K562 (cell line): ENCODE measurements around the gene ZNF77. TPM values are rescaled to one million over a fixed set of nuclear protein-coding genes. Genes with fewer than 3 reads are reported as not detected.

Experiments
- ARID1B ChIP-seq: fragments of 450-650 bp; IDR thresholded peaks from 2 replicates; pipeline ENCODE4 v1.6.1; 2016; ENCODE audit warnings: antibody characterized with exemption, mild to moderate bottlenecking, inconsistent platforms
- CCAR2 ChIP-seq: fragments of 200-400 bp; formaldehyde crosslinking; IDR thresholded peaks from 2 replicates; pipeline ENCODE4 v1.6.1; 2017; ENCODE audit warnings: mild to moderate bottlenecking, low read depth, low read length
- CTBP1 ChIP-seq: fragments of 450-650 bp; IDR thresholded peaks from 2 replicates; pipeline ENCODE4 v1.6.1; 2016; ENCODE audit warnings: borderline replicate concordance
- ERF ChIP-seq: fragments of 450-650 bp; formaldehyde crosslinking; IDR thresholded peaks from 2 replicates; pipeline ENCODE4 v1.4.0; 2020; ENCODE audit warnings: mild to moderate bottlenecking, mixed read lengths
- ETV5 ChIP-seq: sonication (generic); formaldehyde crosslinking; IDR thresholded peaks from 2 replicates; pipeline ENCODE4 v1.4.0; 2020; ENCODE audit warnings: low read depth, mild to moderate bottlenecking, missing genetic modification reagents
- GABPB2 ChIP-seq: fragments of 250-450 bp; sonication (Bioruptor Pico); conservative IDR thresholded peaks from 2 replicates; pipeline ENCODE4 v1.5.1; 2021; ENCODE audit warnings: mild to moderate bottlenecking
- HCFC1 ChIP-seq: IDR thresholded peaks from 2 replicates; pipeline ENCODE4 v1.6.1; 2012; ENCODE audit warnings: low read depth, low read length, improper control_type of control experiment
- HNRNPLL ChIP-seq: fragments of 200-400 bp; formaldehyde crosslinking; IDR thresholded peaks from 2 replicates; pipeline ENCODE4 v1.6.1; 2017; ENCODE audit warnings: low read length, low read depth, mild to moderate bottlenecking; ENCODE audit not compliant: poor library complexity, severe bottlenecking
- KLF13 ChIP-seq: fragments of 450-650 bp; IDR thresholded peaks from 2 replicates; pipeline ENCODE4 v1.6.1; 2016; ENCODE audit warnings: missing genetic modification characterization, low read depth, mild to moderate bottlenecking, missing compliant biosample characterization, moderate library complexity, borderline replicate concordance
- NR4A1 ChIP-seq, 2 experiments: fragments of 250-450 bp in 1 of 2; fragments of 450-650 bp in 1 of 2; sonication (Bioruptor Pico) in 1 of 2; IDR thresholded peaks; 2 replicates each; pipeline versions ENCODE4 v1.4.0 to v1.6.1; 2016 to 2020; ENCODE audit warnings: mild to moderate bottlenecking in 2 of 2, missing compliant biosample characterization in 1 of 2, missing genetic modification characterization in 1 of 2, moderate library complexity in 1 of 2
- PCBP1 ChIP-seq: fragments of 200-400 bp; formaldehyde crosslinking; IDR thresholded peaks from 2 replicates; pipeline ENCODE4 v1.6.1; 2018; ENCODE audit warnings: mild to moderate bottlenecking, low read depth, low read length; ENCODE audit not compliant: poor library complexity, severe bottlenecking
- PHF8 ChIP-seq: fragments of 200-600 bp; sonication (generic); IDR thresholded peaks from 2 replicates; pipeline ENCODE4 v1.6.1; 2012; ENCODE audit warnings: mixed run types, mild to moderate bottlenecking, inconsistent platforms, low read length, moderate library complexity, borderline replicate concordance
- ZFX ChIP-seq: sonication (generic); formaldehyde crosslinking; IDR thresholded peaks from 2 replicates; pipeline ENCODE4 v1.8.0; 2022; ENCODE audit warnings: mild to moderate bottlenecking, missing genetic modification reagents, moderate library complexity
- ZNF174 ChIP-seq: fragments of 250-450 bp; sonication (Bioruptor Pico); IDR thresholded peaks from 2 replicates; pipeline ENCODE4 v1.4.0; 2020; ENCODE audit warnings: mild to moderate bottlenecking
- ZNF253 ChIP-seq: fragments of 250-450 bp; sonication (Bioruptor Pico); conservative IDR thresholded peaks from 2 replicates; pipeline ENCODE4 v1.6.1; 2021; ENCODE audit warnings: mild to moderate bottlenecking
- ZNF407 ChIP-seq: fragments of 450-650 bp; IDR thresholded peaks from 2 replicates; pipeline ENCODE4 v1.6.1; 2016; ENCODE audit warnings: low read depth
- ZNF764 ChIP-seq: fragments of 250-450 bp; sonication (Bioruptor Pico); IDR thresholded peaks from 2 replicates; pipeline ENCODE4 v1.4.0; 2020; ENCODE audit warnings: low read depth, mild to moderate bottlenecking, moderate library complexity
- polyA plus RNA-seq, 8 experiments: library from polyadenylated mRNA; depleted of rRNA in 4 of 8; stranded (reverse) in 5 of 8; unstranded in 3 of 8; fragments of >200 nt; fragmentation: Nextera tagmentation in 2 of 8; fragmentation: Illumina TruSeq in 1 of 8; extraction: Ambion mirVana in 2 of 8; extraction: Trizol in 1 of 8; gene quantifications; 2 replicates each; pipeline versions ENCODE4 v1.2.1 to v1.2.3, GENCODE V29; 2011 to 2014; ENCODE audit warnings: inconsistent platforms in 1 of 8, missing spikeins in 1 of 8
- total RNA-seq, 7 experiments: library from RNA; depleted of rRNA in 6 of 7; stranded (reverse); fragments of >200 nt in 6 of 7; fragmentation: Illumina TruSeq in 2 of 7; extraction: Trizol in 2 of 7; gene quantifications; 2 replicates each; pipeline versions ENCODE4 v1.2.1 to v1.2.3, GENCODE V29; 2011 to 2021; ENCODE audit warnings: low replicate concordance in 1 of 7
- TF ChIP-seq, protein P1 (sequence below): sonication (generic); formaldehyde crosslinking; IDR thresholded peaks from 2 replicates; pipeline ENCODE4 v1.8.1; 2023; ENCODE audit warnings: mild to moderate bottlenecking, missing genetic modification reagents

ZNF77 gene
- total and polyA plus RNA-seq, 9 of the 15 experiments (the other 6 are each of a cell fraction or from before 2014, with no cell fraction given) = 4.3 to 14.5 (median 7.7) TPM

GRCh38 chr19:2977001-2977745, 32.4 kb upstream of the ZNF77 start, which contains the start of gene TLE6 (continued):
- TF ChIP-seq ZNF407 = no peak
- TF ChIP-seq ERF = no peak
- 0 out of 2 replicates have a peak, but pooled peaks have one; percentile 23 for TF ChIP-seq KLF13 (tag)
- no peak for TF ChIP-seq ZNF764 (CRISPR knock-in tag)
- no peak for TF ChIP-seq ARID1B
- TF ChIP-seq ETV5 = 0 out of 2 replicates have a peak, but pooled peaks have one; percentile 32
- peak; percentile 11; the same call in 1 of the 2 replicates for TF ChIP-seq ZFX (CRISPR knock-in tag)
- TF ChIP-seq HNRNPLL = no peak
- TF ChIP-seq NR4A1 (CRISPR knock-in tag; IDR thresholded peaks at IDR 0.05) = no peak
- no peak for TF ChIP-seq NR4A1 (tag; IDR thresholded peaks at IDR 0.05)
- no peak for TF ChIP-seq PCBP1
- TF ChIP-seq CTBP1 = no peak
- no peak for TF ChIP-seq GABPB2 (CRISPR knock-in tag)
- TF ChIP-seq CCAR2 = no peak
- TF ChIP-seq ZNF253 (CRISPR knock-in tag) = no peak
- TF ChIP-seq PHF8 = peak; percentile 56; the same call in 1 of the 2 replicates
- TF ChIP-seq HCFC1 = 0 out of 2 replicates have a peak, but pooled peaks have one; percentile 9
- TF ChIP-seq, protein P1, sequence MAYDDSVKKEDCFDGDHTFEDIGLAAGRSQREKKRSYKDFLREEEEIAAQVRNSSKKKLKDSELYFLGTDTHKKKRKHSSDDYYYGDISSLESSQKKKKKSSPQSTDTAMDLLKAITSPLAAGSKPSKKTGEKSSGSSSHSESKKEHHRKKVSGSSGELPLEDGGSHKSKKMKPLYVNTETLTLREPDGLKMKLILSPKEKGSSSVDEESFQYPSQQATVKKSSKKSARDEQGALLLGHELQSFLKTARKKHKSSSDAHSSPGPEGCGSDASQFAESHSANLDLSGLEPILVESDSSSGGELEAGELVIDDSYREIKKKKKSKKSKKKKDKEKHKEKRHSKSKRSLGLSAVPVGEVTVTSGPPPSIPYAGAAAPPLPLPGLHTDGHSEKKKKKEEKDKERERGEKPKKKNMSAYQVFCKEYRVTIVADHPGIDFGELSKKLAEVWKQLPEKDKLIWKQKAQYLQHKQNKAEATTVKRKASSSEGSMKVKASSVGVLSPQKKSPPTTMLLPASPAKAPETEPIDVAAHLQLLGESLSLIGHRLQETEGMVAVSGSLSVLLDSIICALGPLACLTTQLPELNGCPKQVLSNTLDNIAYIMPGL (CRISPR knock-in tag) = no peak
- TF ChIP-seq ZNF174 (CRISPR knock-in tag) = no peak
